Epithelial cell of esophagus (primary cell): Measurements from ENCODE around the gene DYNLT3.

Experiments used
- DNase-seq: peaks from one replicate; pipeline ENCODE4 v3.0.0; 2010; ENCODE audit warnings: low read depth
- H3K4me3 ChIP-seq: 2 replicates; pipeline ENCODE4 v1.5.1; 2011; ENCODE audit warnings: mild to moderate bottlenecking, low read length, control low read depth
- TF ChIP-seq, protein P1 (sequence below): IDR thresholded peaks from 2 replicates; pipeline ENCODE4 v1.5.1; 2011; ENCODE audit warnings: low read depth, mild to moderate bottlenecking, low read length, control low read depth, inconsistent platforms; ENCODE audit not compliant: insufficient read depth; ENCODE audit errors: missing control alignments

The DYNLT3 gene

DNA sequence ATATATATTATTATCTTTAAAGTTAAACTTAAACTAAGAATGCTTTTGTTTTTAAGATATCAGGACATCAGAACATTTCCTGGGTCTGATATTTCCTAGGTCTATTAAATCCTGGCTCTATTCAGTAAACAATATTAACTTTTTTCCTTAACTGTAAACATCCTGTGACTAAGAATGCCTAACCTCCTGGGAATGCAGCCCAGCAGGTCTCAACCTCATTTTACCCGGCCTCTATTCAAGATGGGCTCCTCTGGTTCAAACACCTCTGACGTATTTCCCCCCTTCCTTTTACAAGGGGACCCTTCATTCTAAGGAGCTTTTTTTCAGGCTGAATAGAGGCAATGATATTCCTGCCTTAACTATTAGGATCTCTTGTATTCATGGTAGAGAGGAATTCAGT, 35.8 kb upstream of the DYNLT3 start:
- TF ChIP-seq, protein P1, sequence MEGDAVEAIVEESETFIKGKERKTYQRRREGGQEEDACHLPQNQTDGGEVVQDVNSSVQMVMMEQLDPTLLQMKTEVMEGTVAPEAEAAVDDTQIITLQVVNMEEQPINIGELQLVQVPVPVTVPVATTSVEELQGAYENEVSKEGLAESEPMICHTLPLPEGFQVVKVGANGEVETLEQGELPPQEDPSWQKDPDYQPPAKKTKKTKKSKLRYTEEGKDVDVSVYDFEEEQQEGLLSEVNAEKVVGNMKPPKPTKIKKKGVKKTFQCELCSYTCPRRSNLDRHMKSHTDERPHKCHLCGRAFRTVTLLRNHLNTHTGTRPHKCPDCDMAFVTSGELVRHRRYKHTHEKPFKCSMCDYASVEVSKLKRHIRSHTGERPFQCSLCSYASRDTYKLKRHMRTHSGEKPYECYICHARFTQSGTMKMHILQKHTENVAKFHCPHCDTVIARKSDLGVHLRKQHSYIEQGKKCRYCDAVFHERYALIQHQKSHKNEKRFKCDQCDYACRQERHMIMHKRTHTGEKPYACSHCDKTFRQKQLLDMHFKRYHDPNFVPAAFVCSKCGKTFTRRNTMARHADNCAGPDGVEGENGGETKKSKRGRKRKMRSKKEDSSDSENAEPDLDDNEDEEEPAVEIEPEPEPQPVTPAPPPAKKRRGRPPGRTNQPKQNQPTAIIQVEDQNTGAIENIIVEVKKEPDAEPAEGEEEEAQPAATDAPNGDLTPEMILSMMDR = no peak

DNA sequence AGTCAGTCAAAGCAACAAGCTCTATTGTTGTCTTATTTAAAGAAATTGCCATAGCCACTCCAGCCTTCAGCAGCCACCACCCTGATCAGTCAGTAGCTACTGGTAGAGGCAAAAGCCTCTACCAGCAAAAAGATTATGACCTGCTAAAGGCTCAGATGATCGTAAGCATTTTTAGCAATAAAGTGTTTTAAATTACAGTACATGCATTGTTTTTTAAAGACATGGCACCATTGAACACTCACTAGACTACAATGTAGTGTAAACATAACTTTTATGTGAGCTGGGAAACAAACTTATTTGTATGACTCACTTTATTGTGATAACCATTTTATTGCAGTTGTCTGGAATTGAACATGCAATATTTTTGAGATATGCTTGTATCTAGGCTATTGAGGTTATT, 32.3 kb upstream of the DYNLT3 start:
- no peak overlapping the region for H3K4me3 ChIP-seq
- TF ChIP-seq, protein P1 = no peak
- DNase-seq = no peak

More for the DNA sequence above, 35.8 kb upstream of the DYNLT3 start:
- peak; percentile 63 for DNase-seq
- no peak overlapping the region for H3K4me3 ChIP-seq

DNA sequence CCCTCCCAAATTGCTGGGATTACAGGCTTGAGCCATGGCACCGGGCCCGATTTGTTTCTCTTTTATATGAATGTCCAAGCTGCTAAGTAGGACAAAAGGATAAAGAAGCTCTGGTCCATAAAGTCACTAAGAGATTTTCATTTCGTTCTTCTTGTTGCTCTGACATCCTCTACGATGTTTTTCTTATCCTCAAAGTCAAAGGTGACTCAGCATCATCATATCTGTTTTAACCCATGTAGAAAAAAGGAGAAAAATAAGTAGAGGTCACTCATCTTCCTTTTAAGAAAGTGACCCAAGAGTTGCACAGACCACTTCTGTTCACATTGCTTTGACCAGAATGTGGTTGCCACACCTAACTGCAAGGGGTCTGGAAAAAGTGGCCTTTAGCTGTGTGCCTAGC, 29.3 kb upstream of the DYNLT3 start:
- no peak for DNase-seq
- TF ChIP-seq, protein P1 = no peak
- no peak overlapping the region for H3K4me3 ChIP-seq

DNA sequence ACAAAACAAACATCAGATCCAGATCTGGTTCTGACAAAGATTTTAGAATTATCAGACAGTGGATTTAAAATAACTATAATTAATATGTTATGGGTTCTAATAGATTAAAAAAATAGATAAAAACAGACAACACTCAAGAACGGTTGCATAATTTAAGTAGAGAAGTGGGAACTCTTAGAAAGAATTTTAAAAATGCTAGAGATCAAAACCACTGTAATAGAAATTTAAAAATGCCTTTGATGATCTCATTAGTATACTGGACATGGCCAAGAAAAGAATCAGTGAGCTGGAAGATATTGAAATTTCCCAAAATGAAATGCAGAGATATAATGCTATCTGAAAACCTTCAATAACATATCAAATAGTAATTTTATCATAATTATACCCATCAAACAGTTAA, 28.3 kb upstream of the DYNLT3 start:
- no peak for DNase-seq
- TF ChIP-seq, protein P1 = no peak
- no peak overlapping the region for H3K4me3 ChIP-seq

DNA sequence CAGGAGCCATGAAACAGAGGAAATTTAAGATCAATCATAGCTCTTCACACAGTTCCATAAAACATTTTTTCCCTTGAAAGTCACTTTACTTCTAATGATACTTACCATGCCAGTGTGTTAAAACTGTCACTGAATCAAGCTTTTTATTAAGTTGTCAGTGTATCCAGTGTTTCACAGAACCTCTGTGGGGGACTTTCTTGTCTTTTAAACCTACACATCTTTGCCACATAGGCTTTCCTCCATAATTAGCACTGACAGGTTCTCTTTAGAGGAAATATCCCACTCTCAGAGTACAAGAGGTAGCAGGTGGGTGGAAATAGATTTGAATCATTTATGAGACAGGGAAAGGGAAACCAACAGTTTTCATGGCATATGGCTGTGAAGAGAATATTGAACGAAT, 25.8 kb upstream of the DYNLT3 start:
- no peak for DNase-seq
- H3K4me3 ChIP-seq = no peak overlapping the region
- TF ChIP-seq, protein P1 = no peak

DNA sequence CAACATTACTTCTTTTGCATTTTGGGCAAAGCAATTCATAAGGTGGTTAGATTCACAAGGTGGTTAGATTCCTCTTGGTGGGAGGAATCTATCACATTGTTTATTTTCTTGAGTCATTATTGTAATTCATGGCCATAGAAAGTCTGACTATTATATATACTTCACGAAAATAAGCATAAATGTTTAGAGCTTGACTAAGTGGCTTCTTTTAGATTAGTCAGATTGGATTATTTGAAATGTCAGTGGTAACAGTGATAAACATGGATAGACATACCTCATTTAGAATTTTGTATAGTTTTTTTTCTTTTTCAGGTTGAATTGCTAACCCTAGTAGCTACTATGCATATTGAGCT, 24.9 kb upstream of the DYNLT3 start:
- DNase-seq = no peak
- TF ChIP-seq, protein P1 = no peak
- no peak overlapping the region for H3K4me3 ChIP-seq

DNA sequence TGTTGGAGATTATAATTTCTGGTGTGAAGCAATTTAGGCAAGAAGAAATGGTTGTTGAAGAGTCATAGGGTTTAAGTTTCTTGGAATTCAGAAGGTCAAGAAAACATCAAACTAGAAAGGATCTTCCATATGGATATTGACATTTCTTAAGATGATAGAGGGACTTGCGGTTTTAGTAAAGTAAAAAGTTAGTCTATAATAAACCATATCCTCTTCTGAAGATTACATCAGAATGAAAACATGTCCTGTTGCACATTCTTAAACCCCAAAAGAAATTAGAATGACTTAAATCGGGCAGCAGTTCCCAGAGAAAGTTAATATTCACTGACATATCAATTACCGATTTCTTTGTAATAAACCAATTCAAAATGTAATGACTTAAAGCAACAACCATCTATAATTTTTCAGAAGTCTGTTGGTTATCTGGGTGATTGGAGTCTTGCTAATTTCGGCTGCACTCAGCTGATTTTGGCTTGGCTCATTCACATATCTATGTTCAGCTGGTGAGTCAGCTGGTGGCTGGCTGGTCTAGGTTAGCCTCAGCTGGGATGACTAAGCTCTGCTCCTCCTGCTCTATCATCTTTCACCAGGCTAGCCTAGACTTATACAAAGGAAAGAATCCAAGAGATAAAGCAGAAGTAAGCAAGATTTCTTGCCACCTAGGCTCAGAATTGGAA, 24.4 kb upstream of the DYNLT3 start:
- peak; percentile 89 for DNase-seq
- TF ChIP-seq, protein P1 = no peak
- no peak overlapping the region for H3K4me3 ChIP-seq
